GM18499 (cell line): ENCODE measurements around the gene EPC1.
"Not testable (repeated sequence)": the region's sequence is repeated elsewhere in the genome, so short reads cannot be mapped to it uniquely, and the experiment has no call there.

ENCODE experiments used
- ATAC-seq: cut with Tn5 transposase; IDR thresholded peaks from one replicate; pipeline ENCODE4 v1.9.1; 2021; ENCODE audit warnings: moderate number of reproducible peaks; ENCODE audit not compliant: insufficient read depth, unreplicated experiment

Gene EPC1, protein sequence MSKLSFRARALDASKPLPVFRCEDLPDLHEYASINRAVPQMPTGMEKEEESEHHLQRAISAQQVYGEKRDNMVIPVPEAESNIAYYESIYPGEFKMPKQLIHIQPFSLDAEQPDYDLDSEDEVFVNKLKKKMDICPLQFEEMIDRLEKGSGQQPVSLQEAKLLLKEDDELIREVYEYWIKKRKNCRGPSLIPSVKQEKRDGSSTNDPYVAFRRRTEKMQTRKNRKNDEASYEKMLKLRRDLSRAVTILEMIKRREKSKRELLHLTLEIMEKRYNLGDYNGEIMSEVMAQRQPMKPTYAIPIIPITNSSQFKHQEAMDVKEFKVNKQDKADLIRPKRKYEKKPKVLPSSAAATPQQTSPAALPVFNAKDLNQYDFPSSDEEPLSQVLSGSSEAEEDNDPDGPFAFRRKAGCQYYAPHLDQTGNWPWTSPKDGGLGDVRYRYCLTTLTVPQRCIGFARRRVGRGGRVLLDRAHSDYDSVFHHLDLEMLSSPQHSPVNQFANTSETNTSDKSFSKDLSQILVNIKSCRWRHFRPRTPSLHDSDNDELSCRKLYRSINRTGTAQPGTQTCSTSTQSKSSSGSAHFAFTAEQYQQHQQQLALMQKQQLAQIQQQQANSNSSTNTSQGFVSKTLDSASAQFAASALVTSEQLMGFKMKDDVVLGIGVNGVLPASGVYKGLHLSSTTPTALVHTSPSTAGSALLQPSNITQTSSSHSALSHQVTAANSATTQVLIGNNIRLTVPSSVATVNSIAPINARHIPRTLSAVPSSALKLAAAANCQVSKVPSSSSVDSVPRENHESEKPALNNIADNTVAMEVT

DNA sequence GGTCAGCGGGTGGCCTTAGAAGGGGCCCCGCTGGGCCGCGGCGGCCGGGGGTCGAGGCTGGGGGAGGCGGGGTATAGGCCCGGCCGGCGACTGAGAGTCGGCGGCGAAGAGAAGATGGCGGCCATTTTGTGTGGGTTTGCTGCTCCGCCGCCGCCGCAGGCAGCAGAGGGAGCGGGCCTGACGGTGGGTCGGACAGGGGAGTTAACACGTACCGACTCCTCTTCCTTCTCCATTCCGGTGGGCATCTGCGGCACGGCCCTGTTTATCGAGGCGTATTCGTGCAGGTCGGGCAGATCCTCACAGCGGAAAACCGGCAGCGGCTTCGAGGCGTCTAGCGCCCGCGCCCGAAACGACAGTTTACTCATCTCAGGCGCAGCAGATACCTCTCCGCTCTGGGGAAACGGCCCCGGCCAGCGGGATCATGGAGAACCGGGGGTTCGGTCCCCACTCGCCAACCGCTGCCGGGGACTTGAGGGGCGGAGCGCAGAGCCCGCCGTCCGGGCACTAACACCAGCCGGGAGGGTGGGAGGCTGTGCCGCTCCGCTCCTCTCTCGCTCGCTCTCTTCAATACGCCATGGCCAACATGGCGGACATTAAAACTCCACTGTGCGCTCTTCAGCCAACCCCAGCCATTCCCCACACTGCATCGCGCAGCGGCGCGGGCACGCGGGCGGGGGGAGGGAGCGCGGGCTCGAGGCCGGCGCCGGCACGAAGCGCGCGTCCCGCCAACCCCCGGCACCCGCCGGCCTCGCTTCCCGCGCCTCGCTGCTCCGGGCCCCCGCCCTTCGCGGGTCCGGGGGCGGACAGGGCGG is at the start of gene EPC1:
EPC1 (minus strand) TSS at position 608 of the 812 bp plus-strand sequence; CDS start at position 365, 243 bp downstream.
- peak; percentile 46 for ATAC-seq

DNA sequence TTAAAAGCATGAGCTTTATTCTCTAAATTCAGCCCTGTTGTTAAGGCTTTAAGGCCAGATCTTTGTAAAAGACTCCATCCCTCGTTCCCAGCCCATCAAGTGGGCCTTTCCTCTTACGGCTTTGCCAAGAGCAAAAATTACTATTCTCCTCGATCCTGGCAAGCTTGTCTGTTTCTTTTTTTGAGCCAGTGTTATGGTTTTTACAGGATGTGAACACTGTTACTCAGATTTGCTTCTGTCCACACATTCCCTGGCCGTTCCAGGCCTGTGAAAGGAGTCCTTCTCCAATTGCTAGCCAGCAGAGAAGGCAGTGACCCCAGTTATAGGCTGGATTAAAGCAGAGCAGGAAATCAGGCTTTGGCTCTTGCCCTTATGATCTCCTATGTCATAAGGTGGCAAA is 47.0 kb upstream of the EPC1 start:
- no peak for ATAC-seq

DNA sequence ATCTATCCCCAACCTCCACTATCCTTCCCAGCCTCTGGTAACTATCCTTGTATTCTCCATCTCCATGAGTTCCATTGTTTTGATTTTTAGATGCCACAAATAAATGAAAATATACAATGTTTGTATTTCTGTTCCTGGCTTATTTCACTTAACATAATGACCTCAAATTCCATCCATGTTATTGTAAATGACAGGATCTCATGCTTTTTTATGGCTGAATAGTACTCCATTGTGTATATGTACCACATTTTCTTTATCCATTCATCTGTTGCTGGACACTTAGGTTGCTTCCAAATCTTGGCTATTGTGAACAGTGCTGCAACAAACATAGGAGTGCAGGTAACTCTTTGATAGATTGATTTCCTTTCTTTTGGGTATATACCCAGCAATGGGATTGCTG is 45.3 kb upstream of the EPC1 start:
- ATAC-seq, result not testable (repeated sequence)

DNA sequence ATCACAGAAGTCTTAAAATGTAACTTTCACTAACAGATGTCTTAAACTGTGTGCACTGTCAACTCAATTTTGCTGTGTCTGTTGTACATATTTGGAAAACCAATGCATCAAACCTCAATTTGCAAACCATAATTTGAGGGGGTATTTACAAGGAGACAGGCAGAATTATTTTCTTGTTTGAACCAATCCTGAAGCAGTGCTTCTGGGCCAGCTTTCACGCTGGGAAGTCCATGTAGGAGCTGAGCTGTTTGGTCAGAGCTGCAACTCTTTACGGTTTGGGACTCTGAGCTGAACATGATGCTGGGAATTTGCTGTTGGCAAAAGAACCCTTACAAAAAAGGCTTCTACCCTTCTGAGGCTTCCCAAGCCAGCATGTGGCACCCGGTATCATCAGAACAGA is 43.2 kb upstream of the EPC1 start:
- no peak for ATAC-seq

DNA sequence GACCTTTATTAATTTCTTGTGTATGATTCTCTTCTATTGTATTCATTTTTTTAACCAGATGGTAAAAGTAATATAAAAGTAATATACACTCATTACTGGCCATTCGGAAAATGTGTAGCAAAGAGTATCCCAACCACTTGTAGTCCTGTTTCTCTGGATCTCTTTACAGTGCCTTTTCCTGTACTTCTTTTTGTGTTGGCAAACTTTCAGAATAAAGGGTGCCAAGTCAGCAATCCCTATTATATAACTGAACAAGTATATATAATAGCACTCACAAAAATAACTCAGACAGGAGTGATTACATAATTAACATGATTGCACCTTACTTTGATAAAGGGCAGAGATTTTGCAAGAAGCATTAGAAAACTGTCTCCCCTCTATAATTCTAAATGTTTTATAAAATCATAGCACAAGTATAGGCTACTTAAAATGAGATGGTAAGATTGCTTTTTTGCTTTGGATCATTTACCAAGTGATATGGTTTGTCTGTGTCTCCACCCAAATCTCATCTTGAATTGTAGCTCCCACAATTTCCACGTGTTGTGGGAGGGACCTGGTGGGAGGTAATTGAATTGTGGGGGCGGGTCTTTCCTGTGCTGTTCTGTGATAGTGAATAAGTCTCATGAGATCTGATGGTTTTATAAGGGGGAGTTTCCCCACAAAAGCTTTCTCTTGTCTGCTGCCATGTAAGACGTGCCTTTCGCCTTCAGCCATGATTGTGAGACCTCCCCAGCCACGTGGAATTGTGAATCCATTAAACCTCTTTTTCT is 41.5 kb upstream of the EPC1 start:
- ATAC-seq, result no peak

DNA sequence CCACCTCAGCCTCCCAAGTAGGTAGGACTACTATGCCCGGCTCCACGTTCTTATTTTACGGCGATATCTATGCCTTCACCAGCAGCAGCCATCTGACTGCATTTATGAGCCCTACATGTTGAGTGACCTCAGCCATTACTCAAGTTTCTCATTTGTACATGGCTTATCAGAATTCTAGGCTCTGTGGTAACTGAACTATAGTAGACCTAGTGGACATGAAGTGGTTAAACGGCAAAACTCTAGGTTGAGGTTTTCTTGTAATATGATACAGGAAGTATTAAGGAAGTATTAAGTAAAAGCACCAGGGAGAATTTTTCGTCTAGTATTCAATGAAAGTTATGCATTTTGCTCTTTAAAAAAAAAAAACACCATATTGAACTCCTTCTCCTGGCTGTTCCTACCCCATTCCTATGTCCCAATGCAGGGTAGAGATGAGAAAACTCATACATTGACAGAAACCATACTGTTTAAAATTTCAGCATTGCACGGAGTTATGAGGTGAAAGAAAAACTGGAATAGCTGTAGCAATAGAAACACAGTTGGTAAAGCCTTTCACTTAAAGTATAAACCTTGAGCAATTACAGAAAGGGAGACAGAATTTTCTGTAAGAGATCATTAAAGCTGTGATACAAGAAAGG is 39.8 kb upstream of the EPC1 start:
- ATAC-seq, result no peak

DNA sequence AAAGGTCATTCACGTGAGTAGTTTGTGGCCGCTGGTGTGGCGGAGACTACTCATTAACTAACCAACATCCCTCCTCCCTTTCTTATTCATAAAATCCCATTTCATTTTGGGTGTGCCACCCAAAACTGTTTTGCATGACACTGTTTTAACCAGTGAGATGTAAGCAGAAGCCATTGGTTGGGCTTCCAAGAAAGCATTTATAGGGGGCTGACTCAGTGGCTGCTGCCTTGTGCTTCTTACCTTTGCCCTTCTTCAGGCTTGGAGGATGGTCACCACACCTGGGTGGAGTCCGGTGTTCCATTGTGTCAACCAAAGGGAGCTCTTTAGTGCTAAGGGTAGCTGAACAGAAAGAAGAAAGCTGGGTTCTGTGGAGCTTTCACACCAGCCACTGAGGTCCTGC is 37.2 kb upstream of the EPC1 start:
- ATAC-seq, result no peak

DNA sequence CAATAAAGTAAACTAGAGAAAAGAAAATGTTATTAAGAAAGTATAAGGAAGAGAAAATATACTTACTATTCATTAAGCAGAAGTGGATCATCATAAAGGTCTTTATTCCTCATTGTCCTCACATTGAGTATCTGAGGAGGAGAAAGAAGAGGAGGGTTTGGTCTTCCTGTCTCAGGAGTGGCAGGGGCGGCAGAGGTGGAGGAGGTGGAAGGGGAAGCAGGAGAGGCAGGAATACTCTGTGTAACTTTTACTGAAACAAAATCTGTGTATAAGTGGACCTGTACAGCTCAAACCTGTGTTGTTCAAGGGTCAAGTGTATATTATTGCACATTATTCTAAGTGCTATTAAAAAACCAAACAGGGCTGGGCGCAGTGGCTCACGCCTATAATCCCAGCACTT is 34.2 kb upstream of the EPC1 start:
- ATAC-seq, result no peak

DNA sequence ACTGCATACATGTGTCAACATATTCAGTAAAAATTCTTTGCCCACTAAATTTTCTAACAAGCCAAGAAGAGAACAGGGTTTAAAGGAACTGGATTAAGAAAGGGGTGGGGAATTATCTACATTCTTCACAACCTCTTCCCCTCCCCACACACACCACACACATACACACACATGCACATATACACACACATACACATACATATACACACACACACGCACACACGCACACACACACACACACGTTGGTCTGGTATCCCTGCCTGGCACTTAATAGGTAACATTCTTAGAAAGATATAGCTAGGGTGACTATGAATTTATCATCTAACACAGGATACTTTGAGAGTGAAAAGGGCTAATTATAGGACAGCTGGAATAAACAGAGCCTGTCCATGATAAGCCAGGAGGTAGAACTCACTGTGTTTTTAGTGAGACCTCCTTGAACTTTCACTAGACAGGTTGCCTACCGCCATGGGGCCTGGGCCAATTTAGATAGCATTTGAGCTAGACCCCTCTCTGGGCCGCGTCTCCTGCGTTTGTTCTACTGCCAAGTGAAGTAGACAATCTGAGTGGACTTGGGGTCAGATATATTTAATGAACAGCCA is 33.1 kb upstream of the EPC1 start:
- no peak for ATAC-seq

DNA sequence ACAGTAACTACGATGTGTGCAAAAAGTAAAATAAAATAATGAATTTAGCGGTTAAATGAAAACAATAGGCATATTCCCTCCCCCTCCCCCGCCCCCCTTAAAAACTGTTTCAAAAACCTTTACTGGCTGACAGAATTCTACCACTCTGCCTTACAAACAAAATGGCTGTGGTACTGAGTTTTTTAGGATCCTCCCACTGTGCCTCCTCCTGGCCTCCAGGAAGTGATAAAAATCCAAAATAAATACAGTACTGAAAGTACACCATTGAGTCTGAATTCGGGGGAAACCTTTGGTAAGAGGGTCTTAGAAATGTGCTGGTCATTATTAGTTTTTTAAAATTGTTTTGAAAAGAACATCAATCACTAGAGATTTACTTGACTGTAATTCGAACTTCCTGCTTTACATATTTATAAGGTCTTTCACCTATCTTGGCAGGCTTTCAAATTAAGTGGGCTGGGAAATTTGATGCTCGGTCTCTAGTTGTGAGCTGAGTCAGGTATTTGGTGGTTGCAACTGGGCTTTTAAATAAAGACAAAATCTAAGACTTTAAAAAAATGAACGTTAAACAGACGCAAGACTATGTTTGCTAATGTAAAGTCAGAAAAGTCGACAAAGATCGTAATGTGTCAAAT is 32.5 kb upstream of the EPC1 start:
- no peak for ATAC-seq

DNA sequence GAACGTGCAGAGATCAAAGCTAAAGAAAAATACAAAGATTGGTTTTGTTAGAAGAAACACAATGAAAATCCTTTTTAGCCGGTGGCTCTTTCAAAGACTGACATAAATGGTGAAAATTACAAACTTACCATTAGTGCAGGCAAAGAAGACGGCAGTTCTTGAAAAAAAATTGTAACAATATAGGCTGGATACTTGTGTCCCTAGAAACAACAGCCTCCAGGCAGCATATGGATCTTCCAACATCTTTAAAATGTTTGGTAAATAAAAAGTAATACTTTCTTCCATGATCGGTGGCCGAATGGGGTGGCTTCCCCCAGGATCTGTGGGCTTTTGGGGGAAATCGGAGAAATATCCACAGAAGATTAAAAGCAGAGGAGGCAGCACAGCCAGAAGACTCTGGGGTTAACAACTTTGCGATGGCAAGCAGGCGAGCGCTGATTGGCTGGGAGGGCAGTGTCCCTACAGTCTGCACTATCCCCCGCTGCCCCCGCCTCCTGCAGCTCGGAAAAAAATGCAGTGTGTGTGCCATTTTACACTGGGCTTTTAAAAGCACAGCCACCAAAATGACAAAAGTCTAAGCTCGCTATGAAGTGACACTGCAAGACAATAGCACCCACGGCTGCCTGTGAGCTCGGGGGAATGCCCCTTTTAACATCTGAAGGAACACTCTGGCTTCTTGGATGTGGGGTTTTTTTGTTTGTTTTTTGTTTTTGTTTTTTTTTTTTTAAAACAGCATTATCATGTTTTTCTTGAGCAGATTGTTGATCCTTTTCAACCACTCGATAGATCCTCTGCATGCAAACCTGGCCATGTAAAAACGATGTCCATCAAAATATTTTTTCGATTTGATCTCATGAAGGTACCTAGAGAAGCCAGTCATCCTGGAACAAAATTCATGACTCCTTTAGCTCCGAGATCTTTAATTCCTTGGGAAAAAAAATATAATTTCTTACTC is 31.7 kb upstream of the EPC1 start:
- ATAC-seq, result peak; percentile 78

DNA sequence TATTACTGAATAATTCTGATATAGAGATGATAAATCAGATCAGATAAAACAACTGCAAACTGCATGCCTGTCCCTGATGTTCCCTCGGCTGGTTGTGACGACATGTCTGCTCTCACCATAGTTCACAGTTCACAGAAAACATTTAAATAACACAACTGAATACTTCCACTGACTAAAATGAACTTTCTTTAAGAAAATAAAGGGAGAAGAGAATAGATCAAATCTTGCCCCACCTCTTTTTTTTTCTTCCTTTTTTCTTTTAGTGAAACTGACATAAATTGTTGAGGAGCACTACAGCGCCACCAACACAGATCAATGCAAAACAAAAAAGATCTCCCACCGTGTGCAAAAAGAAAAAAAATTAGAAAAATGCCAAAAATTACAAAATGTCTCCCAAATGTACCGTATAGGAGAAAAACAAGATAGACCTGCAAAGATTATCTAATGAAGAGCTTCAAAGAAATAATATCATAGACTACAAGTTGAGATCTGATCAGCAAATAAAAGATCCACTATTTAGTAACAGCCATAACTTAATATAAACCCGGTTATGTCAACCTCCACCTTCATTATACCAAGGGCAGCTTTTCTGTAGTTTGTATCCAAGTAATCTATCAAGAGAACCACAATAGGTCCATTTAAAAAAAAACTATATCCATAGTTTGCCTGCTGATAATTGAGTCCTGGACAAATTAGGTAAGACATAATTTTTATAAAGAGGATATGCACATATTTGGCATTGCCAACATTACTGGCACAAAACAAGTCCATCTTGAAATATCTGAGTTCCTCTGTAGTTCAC is 30.7 kb upstream of the EPC1 start:
- no peak for ATAC-seq

DNA sequence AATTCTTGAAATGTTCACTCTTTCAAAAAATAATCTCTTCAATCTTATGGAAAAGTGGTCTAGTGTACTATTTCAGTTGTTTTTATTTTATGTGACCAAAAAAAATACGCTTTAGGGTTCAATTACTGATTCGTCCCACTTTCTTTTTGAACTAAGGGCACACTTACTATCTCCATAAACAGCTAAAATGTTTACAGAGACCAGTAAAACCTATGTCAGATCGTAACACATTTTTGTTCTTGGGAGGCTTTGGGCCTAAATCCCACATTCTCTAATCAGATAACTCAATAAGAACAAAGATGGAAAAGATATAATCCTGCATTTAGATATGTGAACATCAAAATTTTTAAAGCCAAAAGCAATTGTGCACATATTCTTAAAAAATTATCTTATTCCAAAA is 29.8 kb upstream of the EPC1 start:
- ATAC-seq, result no peak

DNA sequence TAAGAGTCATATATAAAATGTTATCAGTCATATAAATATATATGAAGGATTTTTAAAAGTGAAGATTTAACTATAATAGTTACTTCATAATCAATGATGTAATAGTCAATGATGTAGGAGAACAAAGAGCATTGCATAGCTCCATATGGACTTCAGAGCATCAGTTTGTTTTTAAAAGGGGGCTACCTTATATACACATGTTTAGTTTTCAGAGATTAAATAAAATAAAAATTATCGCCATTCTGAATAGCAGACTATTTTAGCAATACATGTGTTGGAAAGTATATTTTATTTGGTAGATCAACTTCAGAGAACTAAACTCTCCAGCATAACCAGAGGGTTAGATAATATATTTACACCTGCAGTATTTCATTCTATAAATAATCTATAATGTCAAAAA is 29.1 kb upstream of the EPC1 start:
- no peak for ATAC-seq

DNA sequence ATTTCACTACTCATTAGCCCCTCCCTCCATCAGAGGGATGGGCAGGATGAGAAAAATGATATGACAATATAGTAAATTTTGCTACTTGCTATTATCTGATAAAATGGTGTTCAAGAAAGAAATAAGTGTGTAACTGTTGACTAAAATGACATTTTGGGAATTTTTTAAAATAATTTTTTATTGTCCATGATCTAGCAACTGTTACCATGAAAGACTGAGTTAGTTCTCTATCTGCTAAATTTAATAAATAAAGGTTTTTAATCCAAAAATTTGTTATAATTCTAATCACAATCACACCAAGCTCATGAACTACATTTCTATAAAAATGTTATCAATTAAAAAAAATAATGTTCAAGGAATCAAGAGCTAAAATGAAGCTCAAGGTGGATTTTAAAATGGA is 28.7 kb upstream of the EPC1 start:
- no peak for ATAC-seq

DNA sequence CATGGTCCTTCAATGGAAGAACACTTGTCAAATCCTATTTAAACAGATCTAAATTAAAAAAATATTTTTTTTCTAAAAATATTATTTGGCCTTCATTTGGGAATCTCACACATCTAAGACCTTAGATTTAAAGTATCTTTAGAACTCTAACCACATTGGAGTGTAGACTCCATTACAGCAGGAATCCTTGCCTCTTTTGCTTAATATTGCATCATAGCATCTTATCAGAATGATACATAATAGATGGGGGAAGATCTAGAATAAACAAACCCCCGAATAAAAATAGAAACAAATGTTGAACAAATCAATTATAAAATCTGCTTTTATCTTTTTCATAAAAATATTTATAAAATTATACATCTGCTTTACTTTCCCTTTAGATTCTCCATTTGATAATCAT is 27.6 kb upstream of the EPC1 start:
- ATAC-seq, result no peak

DNA sequence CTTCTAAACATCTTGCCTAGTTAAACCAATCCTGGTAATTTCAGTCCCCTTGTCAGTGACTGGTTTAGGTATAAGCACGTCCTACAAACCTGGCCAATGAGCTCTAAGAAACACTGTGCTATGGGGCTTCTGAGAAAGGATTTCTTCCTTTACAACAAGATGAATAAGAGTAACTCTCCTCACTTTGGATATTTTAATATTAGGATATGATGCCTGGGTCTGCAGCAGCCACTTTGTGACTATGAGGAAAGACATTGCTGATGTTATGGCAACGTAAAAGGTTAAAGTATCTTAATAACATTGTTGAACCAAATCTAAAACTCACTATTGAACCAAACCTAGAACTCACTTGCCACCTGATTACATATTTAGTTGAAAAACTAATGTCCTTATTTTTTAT is 26.5 kb upstream of the EPC1 start:
- no peak for ATAC-seq
